Sigmoid colon (tissue), 3 donors: ENCODE measurements around the gene CD99.

Experiments
- CTCF ChIP-seq, 4 experiments: fragments of 450-650 bp in 3 of 4; fragments of 200-600 bp in 1 of 4; IDR thresholded peaks; one replicate each; pipeline ENCODE4 v1.5.1; 2016 to 2019; ENCODE audit warnings: antibody characterized with exemption in 4 of 4, mild to moderate bottlenecking in 3 of 4, moderate library complexity in 2 of 4
- POLR2A ChIP-seq, 2 donors: fragments of 450-650 bp; IDR thresholded peaks; one replicate each; pipeline ENCODE4 v1.6.1; 2016; ENCODE audit warnings: antibody characterized with exemption in 2 of 2, mild to moderate bottlenecking in 2 of 2, moderate library complexity in 2 of 2

GRCh38 chrX:2682565-2683177, 8.4 kb upstream of the CD99 start:
- TF ChIP-seq CTCF (IDR thresholded peaks at IDR 0.05) (no peak), POLR2A (IDR thresholded peaks at IDR 0.05) (no peak)
